ENCODE results near the gene MPZL3. TPM values are rescaled to one million over a fixed set of nuclear protein-coding genes. Genes with fewer than 3 reads are reported as not detected.
"Not testable (repeated sequence)": the region's sequence is repeated elsewhere in the genome, so short reads cannot be mapped to it uniquely, and the experiment has no call there.

Gene MPZL3
- total and polyA plus RNA-seq, 2 donors, result 1.4 to 4.7 TPM

- WGBS, result 66% methylated on average over 6 of the region's 6 CpGs
- no peak overlapping the region for H3K27ac ChIP-seq (ENCODE audit: low read depth)
- DNase-seq (ENCODE audit: extremely low spot score), result no peak
- H3K4me1 ChIP-seq (ENCODE audit: insufficient read depth), result no peaks in the 10 kb centered on the region
- H3K36me3 ChIP-seq (ENCODE audit: insufficient read depth), result no peaks in the 10 kb centered on the region
- no peak overlapping the region for H3K4me3 ChIP-seq (ENCODE audit: low read depth, low read length)
These were observed 65.6 kb downstream of the MPZL3 start for GRCh38 chr11:118186346-118187107.

GRCh38 chr11:118184784-118185579, 67.2 kb downstream of the MPZL3 start:
- 91% methylated on average over 12 of the region's 12 CpGs for WGBS
- no peak overlapping the region for H3K27ac ChIP-seq (ENCODE audit: low read depth)
- no peak overlapping the region for H3K4me3 ChIP-seq (ENCODE audit: low read depth, low read length)
- H3K4me1 ChIP-seq (ENCODE audit: insufficient read depth), result no peaks in the 10 kb centered on the region
- H3K36me3 ChIP-seq (ENCODE audit: insufficient read depth), result no peaks in the 10 kb centered on the region
- DNase-seq (ENCODE audit: extremely low spot score), result no peak

- H3K27ac ChIP-seq (ENCODE audit: low read depth); H3K4me1 ChIP-seq (ENCODE audit: insufficient read depth); DNase-seq (ENCODE audit: extremely low spot score); H3K4me3 ChIP-seq (ENCODE audit: low read depth, low read length); H3K36me3 ChIP-seq (ENCODE audit: insufficient read depth): not testable (repeated sequence)
- WGBS, result 91% methylated on average over 5 of the region's 5 CpGs
These were observed 68.5 kb downstream of the MPZL3 start for GRCh38 chr11:118183691-118184090.

GRCh38 chr11:118180300-118180703, 71.9 kb downstream of the MPZL3 start:
- H3K4me3 ChIP-seq (ENCODE audit: low read depth, low read length), result no peak overlapping the region
- no peak overlapping the region for H3K27ac ChIP-seq (ENCODE audit: low read depth)

GRCh38 chr11:118176778-118177134, 75.4 kb downstream of the MPZL3 start:
- DNase-seq (ENCODE audit: extremely low spot score), result no peak
- WGBS, result 88% methylated on average over 4 of the region's 4 CpGs
- Histone ChIP-seq H3K4me1 (ENCODE audit: insufficient read depth) (no peaks in the 10 kb centered on the region), H3K4me3 (ENCODE audit: low read depth, low read length) (no peak overlapping the region), H3K36me3 (ENCODE audit: insufficient read depth) (no peaks in the 10 kb centered on the region), H3K27ac (ENCODE audit: low read depth) (no peak overlapping the region)

More at GRCh38 chr11:118180300-118180703, 71.9 kb downstream of the MPZL3 start:
- DNase-seq (ENCODE audit: extremely low spot score), result no peak
- H3K4me1 ChIP-seq (ENCODE audit: insufficient read depth), result no peaks in the 10 kb centered on the region
- H3K36me3 ChIP-seq (ENCODE audit: insufficient read depth), result no peaks in the 10 kb centered on the region
- WGBS, result 14% methylated on average over 11 of the region's 11 CpGs

Small RNAs within 50 kb of the gene (small RNA-seq; reads per million reads assigned to genes)
- not detected for gene HSPE1P18

Other genes starting within 250 kb of the MPZL3 start
- 15.0 TPM for gene TMPRSS4, start 175.3 kb downstream of the MPZL3 start, total RNA-seq
- 27.9 TPM for gene TMPRSS4, start 175.3 kb downstream of the MPZL3 start, polyA plus RNA-seq
- not detected for gene SMIM35, start 165.4 kb downstream of the MPZL3 start, total RNA-seq
- gene SMIM35, start 165.4 kb downstream of the MPZL3 start, polyA plus RNA-seq, result 0.03 TPM
- gene SCN4B, start 99.5 kb downstream of the MPZL3 start, total RNA-seq, result 4.8 TPM
- 5.5 TPM for gene SCN4B, start 99.5 kb downstream of the MPZL3 start, polyA plus RNA-seq
- 2.7 TPM for gene SCN2B, start 75.7 kb downstream of the MPZL3 start, total RNA-seq
- gene SCN2B, start 75.7 kb downstream of the MPZL3 start, polyA plus RNA-seq, result 0.79 TPM
- gene JAML, start 27.4 kb downstream of the MPZL3 start, total RNA-seq, result 6.5 TPM
- 6.0 TPM for gene JAML, start 27.4 kb downstream of the MPZL3 start, polyA plus RNA-seq
- gene MPZL2, start 11.9 kb upstream of the MPZL3 start, total RNA-seq, result 62.8 TPM
- gene MPZL2, start 11.9 kb upstream of the MPZL3 start, polyA plus RNA-seq, result 44.2 TPM
- gene CD3E, start 52.4 kb upstream of the MPZL3 start, total RNA-seq, result 0.32 TPM
- 3.6 TPM for gene CD3E, start 52.4 kb upstream of the MPZL3 start, polyA plus RNA-seq
- 0.69 TPM for gene CD3D, start 90.3 kb upstream of the MPZL3 start, total RNA-seq
- 5.6 TPM for gene CD3D, start 90.3 kb upstream of the MPZL3 start, polyA plus RNA-seq
- gene CD3G, start 92.0 kb upstream of the MPZL3 start, total RNA-seq, result 1.1 TPM
- gene CD3G, start 92.0 kb upstream of the MPZL3 start, polyA plus RNA-seq, result 0.48 TPM
- gene UBE4A, start 107.2 kb upstream of the MPZL3 start, total RNA-seq, result 54.2 TPM
- 19.7 TPM for gene UBE4A, start 107.2 kb upstream of the MPZL3 start, polyA plus RNA-seq
- 70.1 TPM for gene ATP5MG, start 149.2 kb upstream of the MPZL3 start, total RNA-seq
- 210 TPM for gene ATP5MG, start 149.2 kb upstream of the MPZL3 start, polyA plus RNA-seq
- gene KMT2A, start 184.1 kb upstream of the MPZL3 start, total RNA-seq, result 82.4 TPM
- 19.6 TPM for gene KMT2A, start 184.1 kb upstream of the MPZL3 start, polyA plus RNA-seq